SH-SY5Y (cell line): ENCODE measurements around the gene C11orf42.

ENCODE experiments used
- GATA2 ChIP-seq: IDR thresholded peaks from 2 replicates; pipeline ENCODE4 v1.6.1; 2011; ENCODE audit warnings: mild to moderate bottlenecking, low read depth, low read length
- GATA3 ChIP-seq: IDR thresholded peaks from 2 replicates; pipeline ENCODE4 v1.6.1; 2011; ENCODE audit warnings: low read depth, mild to moderate bottlenecking, low read length, moderate library complexity

GRCh38 chr11:6209801-6210200 lies 4.4 kb downstream of the C11orf42 start:
- TF ChIP-seq GATA2, result no peak
- TF ChIP-seq GATA3, result no peak
